ENCODE data around the gene ACOT8. TPM values are rescaled to one million over a fixed set of nuclear protein-coding genes. Genes with fewer than 3 reads are reported as not detected.

ACOT8 gene
- total and polyA plus RNA-seq, 9 of the 15 experiments (the other 6 are each of a cell fraction or from before 2014, with no cell fraction given), result 8.2 to 46.7 (median 20.7) TPM

- POLR2A ChIA-PET, result interaction anchor here (0.7 to 1.1 kb wide), 3 partner anchors 24 to 109 kb away, joined by 3 read pairs; partner anchors contain the start of genes CTSA and NEURL2
- H4K20me1 ChIP-seq (replicated peaks; ENCODE audit: control insufficient read depth, insufficient read depth, low read length), result no peaks in the 10 kb centered on the region
- no peak overlapping the region for H3K4me3 ChIP-seq
- no peak overlapping the region for H3K27ac ChIP-seq (ENCODE audit: extremely low read depth, low read depth, low read length)
- H3K36me3 ChIP-seq (ENCODE audit: control insufficient read depth, insufficient read depth, low read length), result no peaks in the 10 kb centered on the region
- H3K27me3 ChIP-seq (ENCODE audit: control insufficient read depth in 2 of 2, insufficient read depth in 2 of 2, low read length in 2 of 2), result no peaks in the 10 kb centered on the region
- no peaks in the 10 kb centered on the region for H3K9me3 ChIP-seq (replicated peaks; ENCODE audit: control insufficient read depth, insufficient read depth, low read depth, low read length)
- FAIRE-seq, result no peak
- intact Hi-C loops (cut with micrococcal nuclease) (no loop called here), in situ Hi-C loops (cut with MboI) (no loop called here)
- H3K79me2 ChIP-seq (ENCODE audit: control insufficient read depth, insufficient read depth, low read length), result peaks cover 23% of the 10 kb centered on the region
- H3K4me1 ChIP-seq (replicated peaks in 1 of 2; ENCODE audit: control insufficient read depth in 2 of 2, insufficient read depth in 2 of 2, low read length in 2 of 2), result peaks cover 17 to 28% of the 10 kb centered on the region in 2 experiments
- ATAC-seq, result no peak
- no peaks in the 10 kb centered on the region for H3K9me1 ChIP-seq (ENCODE audit: control insufficient read depth, insufficient read depth, low read length)
- peak in 1 of 4 experiments; percentile 36 for DNase-seq (ENCODE audit: extremely low read depth in 1 of 4, low spot score in 3 of 4)
- BruUV-seq (replicated peaks), result no TSS peak
- 22% methylated on average over 7 of the region's 7 CpGs for WGBS (ENCODE audit: insufficient coverage, low coverage, missing lambda C conversion rate)
- CTCF ChIA-PET (ENCODE audit: low intra/inter-chr PET ratio), result no interaction called here
- H3K9ac ChIP-seq (ENCODE audit: insufficient read depth in 1 of 2, low read depth in 2 of 2, low read length in 2 of 2), result no peak overlapping the region
- H3K4me2 ChIP-seq (ENCODE audit: insufficient read depth, low read length), result no peak overlapping the region
- H2AFZ ChIP-seq (ENCODE audit: low read depth, low read length), result no peak overlapping the region
- TF ChIP-seq ZNF75A (CRISPR knock-in tag; IDR thresholded peaks at IDR 0.05) (no peak), ELK1 (CRISPR knock-in tag; IDR thresholded peaks at IDR 0.05) (no peak), THRAP3 (IDR thresholded peaks at IDR 0.05; ENCODE audit: borderline replicate concordance) (no peak), POLR2AphosphoS5 (IDR thresholded peaks at IDR 0.05; ENCODE audit: control insufficient read depth, insufficient read depth, low read depth, low read length) (no peak), PTRF (tag; IDR thresholded peaks at IDR 0.05) (no peak), TCF3 (CRISPR knock-in tag; IDR thresholded peaks at IDR 0.05) (no peak), GTF2F1 (IDR thresholded peaks at IDR 0.05; ENCODE audit: low read depth, low read length) (no peak), ARNT (IDR thresholded peaks at IDR 0.05) (no peak), CBFA2T3 (IDR thresholded peaks at IDR 0.05) (0 out of 2 replicates have a peak, but pooled peaks have one; percentile 3), MED1 (CRISPR knock-in tag; IDR thresholded peaks at IDR 0.05; ENCODE audit: borderline replicate concordance) (no peak), JUND (IDR thresholded peaks at IDR 0.05; ENCODE audit: borderline replicate concordance, low read depth, low read length) (peak; percentile 70; the same call in 1 of the 2 replicates), JUND (tag; IDR thresholded peaks at IDR 0.05; ENCODE audit: borderline replicate concordance, low read depth, low read length) (peak; percentile 19; the same call in 1 of the 3 replicates), E2F8 (IDR thresholded peaks at IDR 0.05; ENCODE audit: low read depth, partially characterized antibody) (no peak), AFF4 (CRISPR knock-in tag; IDR thresholded peaks at IDR 0.05) (no peak), KDM1A (IDR thresholded peaks at IDR 0.05) (0 out of 4 replicates have a peak, but pooled peaks have one; percentile 23 to 24), ZZZ3 (IDR thresholded peaks at IDR 0.05) (no peak)
Measured at GRCh38 chr20:45860560-45861220, 3.5 kb upstream of the ACOT8 start.

Data from K562 (cell line).